SK-N-SH (cell line): ENCODE data around the gene KMT2E. TPM values are rescaled to one million over a fixed set of nuclear protein-coding genes. Genes with fewer than 3 reads are reported as not detected.
A peak's percentile ranks its signal among the peaks of the same experiment; 100 is the strongest.

Source experiments
- CTCF ChIA-PET: fragments of 300-600, 350-600 bp; formaldehyde crosslinking; extraction: SDS; loops from one replicate; lab custom pipeline; 2021; lab: Yijun Ruan, JAX
- POLR2A ChIA-PET: fragments of 350-600 bp; sonication (Branson Sonifier 250); formaldehyde crosslinking; extraction: SDS; loops from one replicate; lab custom pipeline; 2020; ENCODE audit warnings: antibody characterized with exemption, inconsistent platforms; lab: Yijun Ruan, JAX
- DNase-seq: peaks from one replicate; pipeline ENCODE4 v3.0.0; 2012
- H2AFZ ChIP-seq: fragments of 200-600 bp; sonication (generic); 2 replicates; pipeline ENCODE4 v1.8.1; 2016; ENCODE audit warnings: antibody characterized with exemption, mild to moderate bottlenecking, low read depth
- H3F3A ChIP-seq: fragments of 200-600 bp; sonication (generic); replicated peaks from 2 replicates; pipeline ENCODE3; 2016; ENCODE audit warnings: antibody characterized with exemption, mild to moderate bottlenecking; ENCODE audit not compliant: insufficient read depth
- H3K27ac ChIP-seq, 2 experiments: fragments of 200-500 bp in 1 of 2; fragments of 200-600 bp in 1 of 2; sonication (Bioruptor generic) in 1 of 2; sonication (generic), shearing (Covaris generic) in 1 of 2; 2 replicates each; pipeline versions ENCODE4 v1.5.1 to v1.6.1; 2014 to 2016; ENCODE audit warnings: low read depth in 2 of 2, inconsistent platforms in 1 of 2, low read length in 1 of 2, mild to moderate bottlenecking in 1 of 2, mixed read lengths in 1 of 2
- H3K27me3 ChIP-seq: fragments of 200-600 bp; sonication (generic), shearing (Covaris generic); 2 replicates; pipeline ENCODE4 v1.6.1; 2016; ENCODE audit warnings: mixed run types; ENCODE audit not compliant: insufficient read depth
- H3K36me3 ChIP-seq, 2 experiments: fragments of 200-500 bp in 1 of 2; fragments of 200-600 bp in 1 of 2; sonication (Bioruptor generic) in 1 of 2; sonication (generic) in 1 of 2; replicated peaks in 1 of 2; 2 replicates each; pipeline versions ENCODE3 to v1.5.1; 2014 to 2016; ENCODE audit warnings: low read length in 1 of 2, mild to moderate bottlenecking in 1 of 2; ENCODE audit not compliant: insufficient read depth in 2 of 2, control insufficient read depth in 1 of 2
- H3K4me1 ChIP-seq, 2 experiments: fragments of 200-500 bp in 1 of 2; fragments of 200-600 bp in 1 of 2; sonication (Bioruptor generic) in 1 of 2; sonication (generic), shearing (Covaris generic) in 1 of 2; 2 replicates each; pipeline versions ENCODE4 v1.5.1 to v1.6.1; 2014 to 2016; ENCODE audit warnings: low read depth in 1 of 2, low read length in 1 of 2, mixed run types in 1 of 2; ENCODE audit not compliant: insufficient read depth in 2 of 2, control insufficient read depth in 1 of 2
- H3K4me2 ChIP-seq: fragments of 200-600 bp; sonication (generic), shearing (Covaris generic); 2 replicates; pipeline ENCODE4 v1.6.1; 2017; ENCODE audit warnings: mixed run types
- H3K4me3 ChIP-seq, 2 experiments: fragments of 200-500 bp in 1 of 2; fragments of 200-600 bp in 1 of 2; sonication (Bioruptor generic) in 1 of 2; sonication (generic), shearing (Covaris generic) in 1 of 2; 2 replicates each; pipeline versions ENCODE4 v1.5.1 to v1.8.1; 2014 to 2016; ENCODE audit warnings: low read depth in 2 of 2, inconsistent platforms in 1 of 2, low read length in 1 of 2, mild to moderate bottlenecking in 1 of 2, mixed read lengths in 1 of 2, moderate library complexity in 1 of 2
- H3K79me2 ChIP-seq: fragments of 200-600 bp; sonication (generic); 2 replicates; pipeline ENCODE4 v1.8.1; 2017; ENCODE audit warnings: mild to moderate bottlenecking; ENCODE audit not compliant: insufficient read depth
- H3K9ac ChIP-seq: fragments of 200-600 bp; sonication (generic); 2 replicates; pipeline ENCODE4 v1.6.1; 2017; ENCODE audit warnings: mixed run types
- H3K9me2 ChIP-seq: fragments of 200-600 bp; sonication (generic); 2 replicates; pipeline ENCODE4 v1.6.1; 2017; ENCODE audit warnings: mixed run types
- H3K9me3 ChIP-seq: fragments of 200-600 bp; sonication (generic); 2 replicates; pipeline ENCODE4 v1.6.1; 2017; ENCODE audit warnings: mixed run types, mild to moderate bottlenecking, moderate library complexity
- H4K20me1 ChIP-seq: fragments of 200-600 bp; sonication (generic); 2 replicates; pipeline ENCODE4 v1.6.1; 2017; ENCODE audit warnings: mild to moderate bottlenecking, mixed run types; ENCODE audit not compliant: insufficient read depth
- CHD2 ChIP-seq: fragments of 150-350 bp; IDR thresholded peaks from 2 replicates; pipeline ENCODE4 v1.6.1; 2018; ENCODE audit warnings: low read length; ENCODE audit not compliant: partially characterized antibody
- CTCF ChIP-seq: fragments of 200-600 bp; sonication (generic); IDR thresholded peaks from 2 replicates; pipeline ENCODE4 v1.6.1; 2017; ENCODE audit warnings: antibody characterized with exemption, mild to moderate bottlenecking, moderate library complexity
- ELF1 ChIP-seq: IDR thresholded peaks from 2 replicates; pipeline ENCODE4 v1.4.0; 2012
- EP300 ChIP-seq, 2 experiments: IDR thresholded peaks; 2 replicates each; pipeline versions ENCODE4 v1.4.0 to v1.6.1; 2012; ENCODE audit warnings: borderline replicate concordance in 1 of 2, low read depth in 1 of 2, low read length in 1 of 2
- FOSL2 ChIP-seq: IDR thresholded peaks from 2 replicates; pipeline ENCODE4 v1.4.0; 2012; ENCODE audit warnings: low read depth, mild to moderate bottlenecking, moderate library complexity, borderline replicate concordance
- FOXJ3 ChIP-seq: sonication (generic); formaldehyde crosslinking; IDR thresholded peaks from 2 replicates; pipeline ENCODE4 v1.5.1; 2020; ENCODE audit warnings: mild to moderate bottlenecking, missing genetic modification reagents
- GABPA ChIP-seq: IDR thresholded peaks from 2 replicates; pipeline ENCODE4 v1.4.0; 2012; ENCODE audit warnings: low read depth, mild to moderate bottlenecking
- MEF2A ChIP-seq: IDR thresholded peaks from 2 replicates; pipeline ENCODE4 v1.4.0; 2012; ENCODE audit warnings: low read depth, borderline replicate concordance
- NRF1 ChIP-seq: IDR thresholded peaks from 2 replicates; pipeline ENCODE4 v1.6.1; 2012; ENCODE audit warnings: low read depth, mild to moderate bottlenecking, low read length
- POLR2AphosphoS5 ChIP-seq: IDR thresholded peaks from 2 replicates; pipeline ENCODE4 v1.6.1; 2012; ENCODE audit warnings: low read depth, low read length
- RAD21 ChIP-seq: IDR thresholded peaks from 2 replicates; pipeline ENCODE4 v1.6.1; 2012; ENCODE audit warnings: mild to moderate bottlenecking, low read length
- RCOR1 ChIP-seq: fragments of 150-350 bp; IDR thresholded peaks from 2 replicates; pipeline ENCODE4 v1.6.1; 2017; ENCODE audit warnings: antibody characterized with exemption, low read length
- REST ChIP-seq: IDR thresholded peaks from 2 replicates; pipeline ENCODE4 v1.6.1; 2012; ENCODE audit warnings: mild to moderate bottlenecking, low read depth, low read length, moderate library complexity
- RFX5 ChIP-seq: IDR thresholded peaks from 2 replicates; pipeline ENCODE4 v1.6.1; 2012; ENCODE audit warnings: mild to moderate bottlenecking, improper control_type of control experiment, low read length
- RXRA ChIP-seq: IDR thresholded peaks from 2 replicates; pipeline ENCODE4 v1.4.0; 2012; ENCODE audit warnings: low read depth, mild to moderate bottlenecking, borderline replicate concordance
- TEAD4 ChIP-seq: IDR thresholded peaks from 2 replicates; pipeline ENCODE4 v1.4.0; 2012; ENCODE audit warnings: mild to moderate bottlenecking, borderline replicate concordance; ENCODE audit not compliant: insufficient read depth
- USF2 ChIP-seq: fragments of 150-350 bp; IDR thresholded peaks from 2 replicates; pipeline ENCODE4 v1.6.1; 2017; ENCODE audit warnings: antibody characterized with exemption, low read length, low read depth, borderline replicate concordance
- YY1 ChIP-seq: IDR thresholded peaks from 2 replicates; pipeline ENCODE4 v1.4.0; 2012; ENCODE audit warnings: low read depth, mild to moderate bottlenecking
- WGBS: methylation state at CpG from one replicate; pipeline ENCODE4 v1.1.6; 2017; ENCODE audit warnings: low lambda C conversion rate; 5-methylcytosine and 5-hydroxymethylcytosine counted together
- polyA plus RNA-seq, 3 experiments: library from polyadenylated mRNA; depleted of rRNA; stranded (reverse); fragments of >200 nt; gene quantifications; 2 replicates each; pipeline ENCODE4 v1.2.3, GENCODE V29; 2012
- TF ChIP-seq, protein P1 (sequence below): IDR thresholded peaks from 2 replicates; pipeline ENCODE4 v1.4.0; 2012; ENCODE audit warnings: low read depth, borderline replicate concordance

Gene KMT2E
- polyA plus RNA-seq, 1 of the 3 experiments (the other 2 are of a cell fraction), result 6.4 TPM

DNA sequence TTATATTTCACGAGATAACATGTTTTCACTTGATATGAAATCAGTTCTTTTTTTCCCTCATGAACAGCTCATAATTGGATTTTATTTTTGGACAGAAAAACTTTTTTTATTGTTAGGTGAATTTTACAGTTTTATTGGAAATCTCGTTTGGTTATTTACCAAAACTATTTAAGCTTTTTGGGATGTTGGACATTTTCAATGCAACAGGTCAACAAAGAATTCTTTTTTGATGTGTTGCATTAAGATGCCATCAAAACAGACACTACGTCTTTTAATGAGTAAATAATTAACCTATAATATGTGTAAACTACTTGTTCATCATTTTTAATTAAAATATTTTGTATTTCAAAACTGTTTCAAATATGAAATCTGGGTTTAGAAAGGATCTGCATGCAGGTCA is 5.3 kb downstream of the KMT2E start:
- Histone ChIP-seq H3K27ac (no peak overlapping the region), H4K20me1 (peaks cover 85% of the 10 kb centered on the region), H2AFZ (no peak overlapping the region), H3K9me2 (no peaks in the 10 kb centered on the region), H3K9me3 (no peaks in the 10 kb centered on the region), H3K4me2 (no peak overlapping the region), H3K4me3 (no peak overlapping the region), H3K27me3 (no peaks in the 10 kb centered on the region), H3K9ac (no peak overlapping the region), H3K79me2 (peaks cover 100% of the 10 kb centered on the region), H3F3A (peaks cover 16% of the 10 kb centered on the region), H3K4me1 (peaks cover 29 to 44% of the 10 kb centered on the region in 2 experiments; a peak in 3 of 4 replicates), H3K36me3 (peaks cover 7 to 9% of the 10 kb centered on the region in 2 experiments)
- CTCF ChIA-PET, result interaction anchor here (1.3 kb wide), 1 partner anchor 38 kb away, joined by 6 read pairs; no protein-coding TSS in a partner anchor
- 85% methylated on average over 3 of the region's 3 CpGs for WGBS
- DNase-seq, result no peak
- POLR2A ChIA-PET, result no interaction called here
- TF ChIP-seq RAD21, result no peak
- TF ChIP-seq NRF1, result no peak
- TF ChIP-seq YY1, result no peak
- no peak for TF ChIP-seq EP300 (IDR thresholded peaks at IDR 0.05; ENCODE audit: borderline replicate concordance in 1 of 2, low read depth in 1 of 2, low read length in 1 of 2)
- TF ChIP-seq RFX5, result no peak
- TF ChIP-seq CTCF, result no peak
- TF ChIP-seq TEAD4, result no peak
- TF ChIP-seq GABPA, result no peak
- TF ChIP-seq ELF1, result no peak
- no peak for TF ChIP-seq REST
- TF ChIP-seq, all 33 proteins: peak for 0

DNA sequence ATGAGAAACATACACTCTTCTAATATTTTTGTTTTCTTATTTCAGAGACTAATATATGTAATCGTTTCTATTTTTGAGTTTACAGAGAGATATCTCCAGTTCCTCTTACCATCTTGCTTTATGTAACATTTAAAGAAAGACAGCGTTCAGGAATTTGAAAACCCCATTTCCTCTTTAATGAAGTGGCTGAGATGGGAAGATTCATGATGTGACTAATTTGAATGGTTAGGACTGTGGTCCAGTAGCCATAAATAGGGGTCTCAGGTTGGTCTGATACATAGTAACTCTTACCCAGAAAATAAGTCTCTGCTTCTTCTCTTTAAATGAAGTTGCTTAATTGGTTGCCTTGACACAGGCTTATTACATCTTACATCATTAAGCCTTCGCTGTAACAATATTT is 6.9 kb downstream of the KMT2E start:
- Histone ChIP-seq H3K36me3 (peaks cover 7 to 9% of the 10 kb centered on the region in 2 experiments), H3K4me2 (no peak overlapping the region), H3K9ac (no peak overlapping the region), H3K4me3 (no peak overlapping the region), H3K4me1 (peaks cover 42 to 47% of the 10 kb centered on the region in 2 experiments; a peak in 3 of 4 replicates), H4K20me1 (peaks cover 100% of the 10 kb centered on the region), H3K9me3 (no peaks in the 10 kb centered on the region), H3K27ac (peak overlapping the region in 1 of 2 experiments; percentile 36; a peak in 2 of 4 replicates), H3K27me3 (no peaks in the 10 kb centered on the region), H3K9me2 (no peaks in the 10 kb centered on the region), H3F3A (peaks cover 17% of the 10 kb centered on the region), H2AFZ (no peak overlapping the region), H3K79me2 (peaks cover 100% of the 10 kb centered on the region)
- DNase-seq, result no peak
- ChIA-PET CTCF (interaction anchor here (1.1 kb wide), 1 partner anchor 568 kb away, joined by 3 read pairs; no protein-coding TSS in a partner anchor), POLR2A (interaction anchor here (1.2 kb wide), 1 partner anchor 7 kb away, joined by 3 read pairs; no protein-coding TSS in a partner anchor)
- WGBS, result 69% methylated on average over 3 of the region's 3 CpGs
- TF ChIP-seq RXRA, result no peak
- no peak for TF ChIP-seq USF2
- no peak for TF ChIP-seq FOSL2
- TF ChIP-seq POLR2AphosphoS5, result no peak
- no peak for TF ChIP-seq RCOR1
- TF ChIP-seq CTCF, result no peak
- TF ChIP-seq, protein P1, sequence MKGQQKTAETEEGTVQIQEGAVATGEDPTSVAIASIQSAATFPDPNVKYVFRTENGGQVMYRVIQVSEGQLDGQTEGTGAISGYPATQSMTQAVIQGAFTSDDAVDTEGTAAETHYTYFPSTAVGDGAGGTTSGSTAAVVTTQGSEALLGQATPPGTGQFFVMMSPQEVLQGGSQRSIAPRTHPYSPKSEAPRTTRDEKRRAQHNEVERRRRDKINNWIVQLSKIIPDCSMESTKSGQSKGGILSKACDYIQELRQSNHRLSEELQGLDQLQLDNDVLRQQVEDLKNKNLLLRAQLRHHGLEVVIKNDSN, result no peak
- no peak for TF ChIP-seq CHD2
- TF ChIP-seq FOXJ3, result no peak
- no peak for TF ChIP-seq MEF2A
